Testis (tissue), 3 donors: ENCODE results near the gene GALNT4. TPM values are rescaled to one million over a fixed set of nuclear protein-coding genes. Genes with fewer than 3 reads are reported as not detected.

Experiments
- DNase-seq: peaks from one replicate; pipeline ENCODE4 v3.0.0-alpha.2; 2019
- H3K27ac ChIP-seq, 2 donors: fragments of 200-600 bp; sonication (generic); one replicate each; pipeline ENCODE4 v1.5.1; 2019
- H3K27me3 ChIP-seq: fragments of 200-600 bp; sonication (generic); one replicate; pipeline ENCODE4 v1.5.1; 2019
- H3K36me3 ChIP-seq: fragments of 200-600 bp; sonication (generic); one replicate; pipeline ENCODE4 v1.5.1; 2017; ENCODE audit warnings: low read depth; ENCODE audit errors: missing control alignments
- H3K4me1 ChIP-seq: fragments of 200-600 bp; sonication (generic); one replicate; pipeline ENCODE4 v1.5.1; 2019
- H3K4me3 ChIP-seq, 2 donors: fragments of 200-600 bp; sonication (generic); one replicate each; pipeline ENCODE4 v1.5.1; 2017 to 2019
- H3K9me3 ChIP-seq: fragments of 200-600 bp; sonication (generic); one replicate; pipeline ENCODE4 v1.5.1; 2017
- CTCF ChIP-seq, 3 experiments: fragments of 450-650 bp in 2 of 3; fragments of 200-600 bp in 1 of 3; sonication (generic) in 1 of 3; IDR thresholded peaks; one replicate each; pipeline ENCODE4 v1.5.1; 2016 to 2019; ENCODE audit warnings: antibody characterized with exemption in 3 of 3, mild to moderate bottlenecking in 2 of 3, moderate library complexity in 1 of 3
- POLR2A ChIP-seq: fragments of 450-650 bp; IDR thresholded peaks from one replicate; pipeline ENCODE4 v1.6.1; 2017; ENCODE audit warnings: antibody characterized with exemption, mild to moderate bottlenecking, moderate library complexity
- WGBS, 2 donors: methylation state at CpG; one replicate each; pipeline ENCODE4 v1.1.5; 2018; 5-methylcytosine and 5-hydroxymethylcytosine counted together
- intact Hi-C: fragments of 100-400 bp; cut with DNase I; formaldehyde crosslinking; loops from one replicate; pipeline ENCODE4 v1.15.1; 2023; ENCODE audit warnings: low total_unique reads
- polyA plus RNA-seq: library from polyadenylated mRNA; stranded (reverse); fragments of 350-450 nt; fragmentation: Illumina TruSeq; extraction: RNeasy Lipid Tissue Mini Kit (QIAGEN cat#74804); gene quantifications from one replicate; pipeline ENCODE4 v1.2.3, GENCODE V29; 2014; ENCODE audit warnings: low read depth, low replicate concordance; ENCODE audit not compliant: insufficient read depth
- total RNA-seq, 2 donors: library from RNA; depleted of rRNA; stranded (reverse); fragments of >200 nt; gene quantifications; one replicate each; pipeline ENCODE4 v1.2.3, GENCODE V29; 2016

GALNT4 gene
- total and polyA plus RNA-seq, 3 donors from 2014 or later, result 1.8 to 4.3 (median 3.4) TPM

GRCh38 chr12:89525824-89526770, 1.5 kb upstream of the GALNT4 start, which contains the start of gene POC1B:
TSS of gene POC1B (minus strand) at chr12:89526047. CDS start at chr12:89525895, 152 bp downstream.
- WGBS, 2 donors, result 2 to 3% methylated on average over 18 to 39 of the region's 39 CpGs
- Histone ChIP-seq H3K4me3 (peak within 1 kb of the TSS; percentile 70 to 98), H3K36me3 (no peaks in the 10 kb centered on the region), H3K27me3 (no peaks in the 10 kb centered on the region), H3K27ac (peak within 1 kb of the TSS; percentile 91 to 95), H3K4me1 (peaks cover 14% of the 10 kb centered on the region), H3K9me3 (no peaks in the 10 kb centered on the region)
- no peak for TF ChIP-seq POLR2A
- TF ChIP-seq CTCF (IDR thresholded peaks at IDR 0.05), result peak in 2 of 3 experiments; percentile 21 to 41
- intact Hi-C loops, result loop anchor here (10.0 kb wide), 1 partner anchor 51 kb away; no protein-coding TSS in a partner anchor
- peak; percentile 90 for DNase-seq

GRCh38 chr12:89525305-89525823, 768 bp upstream of the GALNT4 start:
- intact Hi-C loops, result loop anchor here (10.0 kb wide), 1 partner anchor 51 kb away; no protein-coding TSS in a partner anchor
- Histone ChIP-seq H3K4me3 (peak overlapping the region; percentile 70 to 98), H3K27ac (peak overlapping the region; percentile 91 to 95), H3K27me3 (no peaks in the 10 kb centered on the region), H3K4me1 (peaks cover 14% of the 10 kb centered on the region), H3K36me3 (no peaks in the 10 kb centered on the region), H3K9me3 (no peaks in the 10 kb centered on the region)
- TF ChIP-seq POLR2A, result no peak
- TF ChIP-seq CTCF (IDR thresholded peaks at IDR 0.05), result no peak
- WGBS, 2 donors, result 1% methylated on average over 45 of the region's 53 CpGs; no CpG with 5 or more reads in 1 of the 2 donors
- DNase-seq, result peak; percentile 63

GRCh38 chr12:89523843-89524540, 604 bp downstream of the GALNT4 start:
- intact Hi-C loops, result loop anchor here (10.0 kb wide), 1 partner anchor 49 kb away; no protein-coding TSS in a partner anchor
- 26 to 35% methylated on average over 13 to 21 of the region's 21 CpGs for WGBS, 2 donors
- H3K4me1 ChIP-seq, result peaks cover 14% of the 10 kb centered on the region

More at GRCh38 chr12:89523843-89524540, 604 bp downstream of the GALNT4 start:
- no peaks in the 10 kb centered on the region for H3K36me3 ChIP-seq
- no peaks in the 10 kb centered on the region for H3K9me3 ChIP-seq
- peak overlapping the region; percentile 70 to 98 for H3K4me3 ChIP-seq
- no peaks in the 10 kb centered on the region for H3K27me3 ChIP-seq
- H3K27ac ChIP-seq, result peak overlapping the region; percentile 91 to 95
- no peak for TF ChIP-seq POLR2A
- TF ChIP-seq CTCF (IDR thresholded peaks at IDR 0.05), result no peak
- DNase-seq, result no peak
